Neuronal stem cell (in vitro differentiated cells): ENCODE measurements around the gene KIAA1328. TPM values are rescaled to one million over a fixed set of nuclear protein-coding genes. Genes with fewer than 3 reads are reported as not detected.

Source experiments
- DNase-seq: peaks from one replicate; pipeline ENCODE4 v3.0.0-alpha.2; 2013; ENCODE audit warnings: low spot score
- H2AFZ ChIP-seq: one replicate; pipeline ENCODE4 v1.6.1; 2013; ENCODE audit warnings: mild to moderate bottlenecking, low read length, inconsistent platforms
- H2AK5ac ChIP-seq: 2 replicates; pipeline ENCODE4 v1.6.1; 2013; ENCODE audit warnings: low read depth, mild to moderate bottlenecking, inconsistent platforms, low read length, moderate library complexity, mixed read lengths
- H2BK120ac ChIP-seq: 2 replicates; pipeline ENCODE4 v1.6.1; 2013; ENCODE audit warnings: low read depth, mild to moderate bottlenecking, inconsistent platforms, low read length, moderate library complexity, mixed read lengths
- H2BK12ac ChIP-seq: one replicate; pipeline ENCODE4 v1.6.1; 2013; ENCODE audit warnings: low read length, inconsistent platforms
- H2BK15ac ChIP-seq: 2 replicates; pipeline ENCODE4 v1.6.1; 2013; ENCODE audit warnings: mild to moderate bottlenecking, low read length, inconsistent platforms, mixed read lengths
- H2BK5ac ChIP-seq: one replicate; pipeline ENCODE4 v1.6.1; 2013; ENCODE audit warnings: inconsistent platforms, mild to moderate bottlenecking, low read length, moderate library complexity
- H3K14ac ChIP-seq: one replicate; pipeline ENCODE4 v1.6.1; 2013; ENCODE audit warnings: low read length, inconsistent platforms
- H3K18ac ChIP-seq: 2 replicates; pipeline ENCODE4 v1.6.1; 2013; ENCODE audit warnings: low read length, inconsistent platforms
- H3K23ac ChIP-seq: 2 replicates; pipeline ENCODE4 v1.6.1; 2013; ENCODE audit warnings: low read depth, mild to moderate bottlenecking, mixed read lengths, low read length, inconsistent platforms; ENCODE audit not compliant: poor library complexity
- H3K27ac ChIP-seq: replicated peaks from 3 replicates; pipeline ENCODE4 v1.5.1; 2013; ENCODE audit warnings: low read length, inconsistent platforms
- H3K27me3 ChIP-seq, 3 experiments: 2 replicates each; pipeline ENCODE4 v1.6.1; 2013; ENCODE audit warnings: low read length in 3 of 3, mild to moderate bottlenecking in 2 of 3, inconsistent platforms in 1 of 3, low read depth in 1 of 3, mixed read lengths in 1 of 3, moderate library complexity in 1 of 3; ENCODE audit not compliant: control insufficient read depth in 3 of 3, insufficient read depth in 3 of 3
- H3K36me3 ChIP-seq, 2 donors: replicated peaks in 1 of 2; 2 replicates each; pipeline ENCODE4 v1.6.1; 2013; ENCODE audit warnings: low read length in 2 of 2; ENCODE audit not compliant: control insufficient read depth in 2 of 2, insufficient read depth in 2 of 2
- H3K4ac ChIP-seq: 2 replicates; pipeline ENCODE4 v1.6.1; 2013; ENCODE audit warnings: inconsistent platforms, mild to moderate bottlenecking, low read length, moderate library complexity
- H3K4me1 ChIP-seq, 2 donors: 1 replicate in 1 of 2; 2 replicates in 1 of 2; pipeline ENCODE4 v1.6.1; 2013; ENCODE audit warnings: low read length in 2 of 2, low read depth in 1 of 2; ENCODE audit not compliant: control insufficient read depth in 2 of 2, insufficient read depth in 1 of 2
- H3K4me2 ChIP-seq: one replicate; pipeline ENCODE4 v1.6.1; 2013; ENCODE audit warnings: mild to moderate bottlenecking, low read length, inconsistent platforms; ENCODE audit not compliant: insufficient read depth, poor library complexity, severe bottlenecking
- H3K4me3 ChIP-seq, 2 donors: 2 replicates each; pipeline ENCODE4 v1.5.1; 2013; ENCODE audit warnings: low read length in 2 of 2, mild to moderate bottlenecking in 2 of 2, inconsistent platforms in 1 of 2, moderate library complexity in 1 of 2
- H3K79me1 ChIP-seq: one replicate; pipeline ENCODE4 v1.6.1; 2013; ENCODE audit warnings: low read depth, mild to moderate bottlenecking, inconsistent platforms, low read length, moderate library complexity
- H3K9ac ChIP-seq: one replicate; pipeline ENCODE4 v1.6.1; 2013; ENCODE audit warnings: mild to moderate bottlenecking, low read depth, low read length, inconsistent platforms; ENCODE audit not compliant: poor library complexity
- H3K9me3 ChIP-seq, 2 donors: replicated peaks in 1 of 2; 2 replicates each; pipeline versions ENCODE3 to v1.6.1; 2013; ENCODE audit warnings: low read length in 2 of 2, mild to moderate bottlenecking in 2 of 2, inconsistent platforms in 1 of 2, low read depth in 1 of 2, mixed read lengths in 1 of 2, moderate library complexity in 1 of 2; ENCODE audit not compliant: control insufficient read depth in 2 of 2, insufficient read depth in 1 of 2
- H4K8ac ChIP-seq: one replicate; pipeline ENCODE4 v1.6.1; 2013; ENCODE audit warnings: low read depth, mild to moderate bottlenecking, inconsistent platforms, low read length, moderate library complexity
- H4K91ac ChIP-seq: one replicate; pipeline ENCODE4 v1.6.1; 2013; ENCODE audit warnings: low read length, low read depth, mild to moderate bottlenecking, inconsistent platforms; ENCODE audit not compliant: poor library complexity
- WGBS, 2 donors: extraction: QIAGEN DNeasy Blood & Tissue Kit; methylation state at CpG; one replicate each; pipeline ENCODE4 v1.1.7; 2013; ENCODE audit warnings: missing lambda C conversion rate in 2 of 2, mixed read lengths in 1 of 2; ENCODE audit not compliant: insufficient read length in 2 of 2, insufficient replicate concordance in 1 of 2; ENCODE audit errors: extremely low coverage in 2 of 2; 5-methylcytosine and 5-hydroxymethylcytosine counted together
- polyA plus RNA-seq, 2 experiments: library from polyadenylated mRNA; stranded (reverse); fragments of 200-250 nt; gene quantifications; one replicate each; pipeline ENCODE4 v1.2.3, GENCODE V29; 2013

KIAA1328 gene
- polyA plus RNA-seq (2013, experiment 1 of 2) = 6.0 TPM
- polyA plus RNA-seq (2013, experiment 2 of 2) = 6.5 TPM

DNA sequence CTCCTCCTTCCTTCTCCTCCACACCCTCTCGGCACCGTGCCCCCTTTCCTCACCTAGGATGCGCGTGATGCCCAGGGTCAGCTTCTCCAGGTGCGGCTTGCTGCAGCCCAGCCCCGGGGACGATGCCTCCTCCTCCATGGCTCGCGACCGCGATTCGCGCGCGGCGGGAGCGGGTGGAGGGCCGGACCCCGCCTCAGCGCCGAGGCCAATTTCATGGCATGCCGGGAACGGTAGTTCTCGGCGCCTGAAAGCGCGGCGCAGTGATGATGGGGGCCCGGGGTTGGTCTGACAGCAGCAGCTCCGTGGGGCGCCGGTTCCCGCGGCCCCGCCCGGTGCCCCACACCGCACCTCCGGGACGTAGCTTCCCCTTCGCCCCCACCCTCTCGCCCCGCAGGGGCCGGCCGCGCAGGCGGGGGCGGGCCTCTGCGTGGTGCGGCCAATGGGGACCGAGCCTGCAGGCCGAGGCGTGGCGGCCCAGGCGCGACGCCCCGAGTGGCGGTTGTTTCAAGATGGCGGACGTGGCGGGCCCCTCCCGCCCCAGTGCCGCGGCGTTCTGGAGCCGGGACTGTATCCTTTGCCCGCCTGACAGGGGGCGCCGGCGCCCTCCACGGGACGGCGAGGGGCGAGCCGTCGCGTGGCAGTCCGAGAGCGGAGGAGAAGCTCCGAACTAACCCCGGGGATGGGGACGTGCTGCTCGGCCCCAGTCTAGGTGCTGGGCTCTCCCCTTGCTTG lies at the start of gene KIAA1328, which contains the start of gene TPGS2:
Gene KIAA1328, plus strand, starts transcription at position 498 of the 732 bp plus-strand sequence. Its CDS starts 12 bp downstream, at position 510.
Gene TPGS2, minus strand, starts transcription at position 373 of the 732 bp plus-strand sequence. Its CDS starts 235 bp downstream, at position 138.
- Histone ChIP-seq H4K8ac (no peak within 1 kb of the TSS), H3K23ac (peak within 1 kb of the TSS; percentile 99), H2BK5ac (peak within 1 kb of the TSS; percentile 77), H3K27ac (peak within 1 kb of the TSS; percentile 73), H3K14ac (peak within 1 kb of the TSS; percentile 98), H3K4me3 (peak within 1 kb of the TSS; percentile 92 to 93), H3K4me1 (peaks cover 0 to 2% of the 10 kb centered on the region in 2 donors), H3K18ac (peak within 1 kb of the TSS; percentile 100), H3K27me3 (no peaks in the 10 kb centered on the region), H3K9me3 (peaks cover 0 to 9% of the 10 kb centered on the region in 2 donors), H3K79me1 (peaks cover 5% of the 10 kb centered on the region), H3K36me3 (peaks cover 1 to 26% of the 10 kb centered on the region in 2 donors), H2AFZ (peak within 1 kb of the TSS; percentile 97), H3K4me2 (peak within 1 kb of the TSS; percentile 70), H3K4ac (peak within 1 kb of the TSS; percentile 90), H2BK120ac (no peak within 1 kb of the TSS), H2BK15ac (peak within 1 kb of the TSS; percentile 82), H2AK5ac (peak within 1 kb of the TSS; percentile 33), H4K91ac (peak within 1 kb of the TSS; percentile 81), H3K9ac (peak within 1 kb of the TSS; percentile 100), H2BK12ac (no peak within 1 kb of the TSS)
- DNase-seq = peak; percentile 81
- no CpG with 5 or more reads among the region's 83 CpGs for WGBS, 2 donors

DNA sequence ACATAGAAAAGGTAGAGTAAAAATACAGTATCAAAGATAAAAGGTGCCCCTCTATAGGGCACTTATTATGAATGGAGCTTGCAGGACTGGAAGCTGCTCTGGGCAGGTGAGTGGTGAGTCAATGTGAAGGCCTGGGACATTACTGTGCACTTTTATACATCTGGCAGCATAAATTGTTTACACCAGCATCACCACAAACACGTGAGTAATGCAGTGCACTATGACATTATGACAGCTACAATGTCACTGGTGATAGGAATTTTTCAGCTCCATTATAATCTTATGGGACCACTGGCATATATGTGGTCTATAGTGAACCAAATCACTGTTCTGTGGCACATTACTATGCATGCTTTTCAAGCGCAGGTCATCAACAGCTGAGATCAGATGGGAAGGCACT lies 48.2 kb upstream of the KIAA1328 start:
- Histone ChIP-seq H3K4ac (no peak overlapping the region), H3K23ac (no peak overlapping the region), H3K79me1 (no peaks in the 10 kb centered on the region), H3K9ac (no peak overlapping the region), H4K91ac (no peak overlapping the region), H2BK12ac (no peak overlapping the region), H4K8ac (no peak overlapping the region), H2BK120ac (no peak overlapping the region), H3K18ac (no peak overlapping the region), H2AFZ (no peak overlapping the region), H3K9me3 (no peaks in the 10 kb centered on the region), H3K27me3 (no peaks in the 10 kb centered on the region), H3K4me1 (no peaks in the 10 kb centered on the region), H2BK5ac (no peak overlapping the region), H3K36me3 (peaks cover 8 to 60% of the 10 kb centered on the region in 2 donors), H3K4me2 (no peak overlapping the region), H3K27ac (no peak overlapping the region), H3K14ac (no peak overlapping the region), H3K4me3 (no peak overlapping the region), H2AK5ac (no peak overlapping the region), H2BK15ac (no peak overlapping the region)
- WGBS, 2 donors = no CpG with 5 or more reads among the region's 2 CpGs
- no peak for DNase-seq

DNA sequence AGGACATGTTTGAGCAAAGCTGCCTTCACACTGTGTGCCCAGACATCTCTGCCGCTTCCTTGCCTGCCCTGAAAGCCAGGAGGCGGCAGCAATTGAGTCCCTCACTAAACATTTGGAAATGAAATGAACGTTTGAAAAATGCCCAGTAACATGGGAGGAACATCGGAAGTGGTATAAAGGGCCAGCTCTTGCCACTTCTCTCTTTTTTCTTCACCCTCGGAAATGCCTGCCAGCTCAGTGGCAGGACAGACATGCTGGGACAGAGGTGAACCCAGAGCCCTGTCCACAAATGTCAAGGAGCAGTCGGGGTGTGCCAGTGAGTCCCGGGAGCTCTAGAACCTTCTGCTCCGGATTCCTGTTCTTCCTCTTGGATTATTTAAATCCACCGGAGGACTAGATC lies 46.2 kb upstream of the KIAA1328 start:
- Histone ChIP-seq H3K23ac (no peak overlapping the region), H3K79me1 (no peaks in the 10 kb centered on the region), H2BK5ac (no peak overlapping the region), H3K27ac (no peak overlapping the region), H3K9me3 (no peaks in the 10 kb centered on the region), H4K91ac (no peak overlapping the region), H4K8ac (no peak overlapping the region), H3K4me1 (peaks cover 2 to 7% of the 10 kb centered on the region in 2 donors), H2AK5ac (no peak overlapping the region), H3K14ac (no peak overlapping the region), H2BK12ac (no peak overlapping the region), H3K27me3 (no peaks in the 10 kb centered on the region), H3K18ac (no peak overlapping the region), H2BK15ac (no peak overlapping the region), H2BK120ac (no peak overlapping the region), H3K4me3 (no peak overlapping the region), H3K4me2 (no peak overlapping the region), H2AFZ (no peak overlapping the region), H3K9ac (no peak overlapping the region), H3K36me3 (peaks cover 9 to 66% of the 10 kb centered on the region in 2 donors), H3K4ac (no peak overlapping the region)
- no peak for DNase-seq
- no CpG with 5 or more reads among the region's 9 CpGs for WGBS, 2 donors

DNA sequence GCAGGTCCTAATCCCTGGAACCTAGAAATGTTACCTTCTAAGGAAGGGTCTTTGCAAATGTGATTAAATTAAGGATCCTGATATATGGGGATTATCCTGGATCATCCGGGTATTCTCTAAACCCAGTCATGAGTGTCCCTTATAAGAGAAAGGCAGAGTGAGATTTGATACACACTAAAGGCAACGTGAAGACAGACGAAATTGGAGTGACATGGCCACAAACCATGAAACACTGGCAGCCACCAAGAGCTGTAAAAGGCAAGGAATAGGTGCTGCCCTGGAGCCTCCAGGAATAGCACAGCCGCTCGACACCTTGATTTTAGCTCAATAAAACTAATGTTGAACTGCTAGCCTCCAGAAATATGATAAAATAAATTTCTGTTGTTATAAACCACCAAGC lies 45.1 kb upstream of the KIAA1328 start:
- Histone ChIP-seq H2BK15ac (no peak overlapping the region), H3K18ac (no peak overlapping the region), H3K4me2 (no peak overlapping the region), H2BK120ac (no peak overlapping the region), H4K91ac (no peak overlapping the region), H3K27me3 (no peaks in the 10 kb centered on the region), H2BK12ac (no peak overlapping the region), H3K9me3 (no peaks in the 10 kb centered on the region), H3K36me3 (peaks cover 9 to 62% of the 10 kb centered on the region in 2 donors), H3K14ac (no peak overlapping the region), H2AFZ (no peak overlapping the region), H2BK5ac (no peak overlapping the region), H3K23ac (no peak overlapping the region), H3K27ac (no peak overlapping the region), H2AK5ac (no peak overlapping the region), H4K8ac (no peak overlapping the region), H3K9ac (no peak overlapping the region), H3K4me3 (no peak overlapping the region), H3K4ac (no peak overlapping the region), H3K79me1 (no peaks in the 10 kb centered on the region), H3K4me1 (peaks cover 2 to 7% of the 10 kb centered on the region in 2 donors)
- WGBS, 2 donors = no CpG with 5 or more reads among the region's 5 CpGs
- DNase-seq = no peak
